Measurements from ENCODE around the gene SASH3. TPM values are rescaled to one million over a fixed set of nuclear protein-coding genes. Genes with fewer than 3 reads are reported as not detected.

Gene SASH3
- total RNA-seq, 4 donors from 2014 or later, result 0.34 to 3.3 (median 1.7) TPM

DNA sequence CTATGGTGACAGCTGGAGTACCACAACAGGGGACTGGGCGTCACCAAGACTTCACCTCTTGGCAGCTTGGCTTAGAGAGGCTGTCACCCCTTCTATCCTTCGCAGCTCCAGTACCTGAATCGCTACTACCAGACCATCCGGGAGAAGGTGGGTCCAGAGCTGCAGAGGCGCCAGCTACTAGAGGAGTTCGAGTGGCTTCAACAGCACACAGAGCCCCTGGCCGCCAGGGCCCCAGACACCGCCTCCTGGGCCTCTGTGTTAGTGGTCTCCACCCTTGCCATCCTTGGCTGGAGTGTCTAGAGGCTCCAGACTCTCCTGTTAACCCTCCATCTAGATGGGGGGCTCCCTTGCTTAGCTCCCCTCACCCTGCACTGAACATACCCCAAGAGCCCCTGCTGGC, 11.6 kb upstream of the SASH3 start:
- DNase-seq (ENCODE audit: low spot score in 2 of 2), result no peak
- TF ChIP-seq, protein P1, sequence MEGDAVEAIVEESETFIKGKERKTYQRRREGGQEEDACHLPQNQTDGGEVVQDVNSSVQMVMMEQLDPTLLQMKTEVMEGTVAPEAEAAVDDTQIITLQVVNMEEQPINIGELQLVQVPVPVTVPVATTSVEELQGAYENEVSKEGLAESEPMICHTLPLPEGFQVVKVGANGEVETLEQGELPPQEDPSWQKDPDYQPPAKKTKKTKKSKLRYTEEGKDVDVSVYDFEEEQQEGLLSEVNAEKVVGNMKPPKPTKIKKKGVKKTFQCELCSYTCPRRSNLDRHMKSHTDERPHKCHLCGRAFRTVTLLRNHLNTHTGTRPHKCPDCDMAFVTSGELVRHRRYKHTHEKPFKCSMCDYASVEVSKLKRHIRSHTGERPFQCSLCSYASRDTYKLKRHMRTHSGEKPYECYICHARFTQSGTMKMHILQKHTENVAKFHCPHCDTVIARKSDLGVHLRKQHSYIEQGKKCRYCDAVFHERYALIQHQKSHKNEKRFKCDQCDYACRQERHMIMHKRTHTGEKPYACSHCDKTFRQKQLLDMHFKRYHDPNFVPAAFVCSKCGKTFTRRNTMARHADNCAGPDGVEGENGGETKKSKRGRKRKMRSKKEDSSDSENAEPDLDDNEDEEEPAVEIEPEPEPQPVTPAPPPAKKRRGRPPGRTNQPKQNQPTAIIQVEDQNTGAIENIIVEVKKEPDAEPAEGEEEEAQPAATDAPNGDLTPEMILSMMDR (IDR thresholded peaks at IDR 0.05), result no peak
- TF ChIP-seq POLR2A (IDR thresholded peaks at IDR 0.05) (no peak), POLR2AphosphoS5 (IDR thresholded peaks at IDR 0.05) (no peak)
- H3K4me3 ChIP-seq, result no peak overlapping the region
- no peaks in the 10 kb centered on the region for H3K27me3 ChIP-seq
- WGBS, result 94% methylated on average over 3 of the region's 8 CpGs
- H3K27ac ChIP-seq, result no peak overlapping the region
- no peaks in the 10 kb centered on the region for H3K9me3 ChIP-seq
- no peaks in the 10 kb centered on the region for H3K36me3 ChIP-seq
- H3K4me1 ChIP-seq, result no peaks in the 10 kb centered on the region

DNA sequence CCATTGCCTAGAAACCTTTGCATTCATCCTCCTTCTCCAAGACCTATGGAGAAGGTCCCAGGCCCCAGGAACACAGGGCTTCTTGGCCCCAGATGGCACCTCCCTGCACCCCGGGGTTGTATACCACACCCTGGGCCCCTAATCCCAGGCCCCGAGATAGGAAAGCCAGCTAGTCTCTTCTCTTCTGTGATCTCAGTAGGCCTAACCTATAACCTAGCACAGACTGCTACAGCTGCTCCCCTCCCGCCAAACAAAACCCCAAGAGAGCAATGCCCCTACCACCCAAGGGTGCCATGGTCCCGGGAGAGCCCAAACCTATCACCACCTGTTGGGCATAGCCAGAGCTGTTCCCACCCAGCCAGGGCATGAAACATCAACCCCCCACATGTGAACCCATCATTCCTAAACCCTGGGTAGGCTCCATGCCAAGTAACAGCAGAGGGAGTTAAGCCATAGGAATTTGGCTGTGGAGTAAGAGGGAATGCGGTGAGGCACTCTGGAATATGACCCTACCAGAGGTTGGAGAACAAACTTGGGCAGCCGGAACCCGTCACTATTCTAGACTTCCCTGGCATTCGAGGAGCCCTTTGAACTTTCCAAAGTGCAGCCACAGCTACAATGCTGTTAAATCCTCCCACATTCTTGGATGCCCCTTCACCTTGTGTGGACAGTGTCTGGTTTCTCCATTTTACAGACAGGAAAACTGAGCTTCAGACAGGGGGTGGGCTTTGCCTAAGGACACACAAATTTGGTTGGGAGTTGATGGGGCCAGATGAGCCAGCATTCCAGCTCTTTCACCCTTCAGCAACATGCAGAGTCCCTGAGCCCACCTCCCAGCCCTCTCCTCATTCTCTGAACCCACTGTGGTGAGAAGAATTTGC, 10.9 kb upstream of the SASH3 start:
- 68% methylated on average over 6 of the region's 8 CpGs for WGBS
- no peaks in the 10 kb centered on the region for H3K27me3 ChIP-seq
- no peak for TF ChIP-seq EP300 (IDR thresholded peaks at IDR 0.05)
- TF ChIP-seq POLR2A (IDR thresholded peaks at IDR 0.05), result no peak
- TF ChIP-seq, protein P1 (IDR thresholded peaks at IDR 0.05), result no peak
- no peak for TF ChIP-seq POLR2AphosphoS5 (IDR thresholded peaks at IDR 0.05)

DNA sequence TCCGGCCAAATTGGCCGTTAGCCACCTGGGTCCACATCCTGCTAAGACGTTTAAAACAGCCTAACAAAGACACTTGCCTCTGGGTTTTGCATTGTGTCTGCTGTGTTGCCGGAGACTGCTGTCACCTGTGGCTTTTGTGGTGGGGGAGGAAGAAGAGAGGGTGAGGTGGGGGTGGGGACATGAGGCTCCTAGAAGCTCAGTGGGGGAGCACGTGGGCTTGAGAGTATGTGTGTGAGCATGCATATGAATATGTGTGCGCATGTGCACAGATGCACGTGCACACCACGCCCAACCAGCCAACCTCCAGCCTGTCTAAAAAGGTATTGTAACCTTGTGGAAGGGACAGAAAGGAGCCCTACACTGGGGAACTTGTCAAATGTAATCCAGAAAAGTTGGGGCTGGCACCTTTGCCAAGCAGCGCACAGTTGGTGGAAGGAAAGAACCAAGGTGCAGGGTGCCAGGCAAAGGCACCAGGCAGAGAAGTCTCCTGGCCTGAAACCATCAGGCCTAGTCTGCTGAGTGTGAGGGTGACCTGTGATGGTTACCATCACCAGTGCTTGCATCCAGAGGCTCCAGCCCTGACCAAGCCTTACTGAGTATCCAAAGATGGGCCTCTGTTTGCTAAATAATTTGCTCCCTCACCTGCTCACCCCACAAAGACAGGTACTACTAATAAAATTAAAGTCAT, 10.1 kb upstream of the SASH3 start:
- no peaks in the 10 kb centered on the region for H3K27me3 ChIP-seq
- WGBS, result 69% methylated on average over 9 of the region's 9 CpGs
- TF ChIP-seq POLR2A (IDR thresholded peaks at IDR 0.05), result no peak
- no peak for TF ChIP-seq POLR2AphosphoS5 (IDR thresholded peaks at IDR 0.05)
- TF ChIP-seq, protein P1 (IDR thresholded peaks at IDR 0.05), result no peak
- TF ChIP-seq EP300 (IDR thresholded peaks at IDR 0.05), result no peak
- H3K27ac ChIP-seq, result no peak overlapping the region
- H3K9me3 ChIP-seq, result no peaks in the 10 kb centered on the region
- H3K36me3 ChIP-seq, result no peaks in the 10 kb centered on the region
- no peak overlapping the region for H3K4me3 ChIP-seq
- no peak for DNase-seq (ENCODE audit: low spot score in 2 of 2)
- no peaks in the 10 kb centered on the region for H3K4me1 ChIP-seq

More for the DNA sequence above, 10.9 kb upstream of the SASH3 start:
- no peaks in the 10 kb centered on the region for H3K9me3 ChIP-seq
- H3K4me1 ChIP-seq, result no peaks in the 10 kb centered on the region
- H3K36me3 ChIP-seq, result no peaks in the 10 kb centered on the region
- no peak overlapping the region for H3K4me3 ChIP-seq
- DNase-seq (ENCODE audit: low spot score in 2 of 2), result no peak
- no peak overlapping the region for H3K27ac ChIP-seq

DNA sequence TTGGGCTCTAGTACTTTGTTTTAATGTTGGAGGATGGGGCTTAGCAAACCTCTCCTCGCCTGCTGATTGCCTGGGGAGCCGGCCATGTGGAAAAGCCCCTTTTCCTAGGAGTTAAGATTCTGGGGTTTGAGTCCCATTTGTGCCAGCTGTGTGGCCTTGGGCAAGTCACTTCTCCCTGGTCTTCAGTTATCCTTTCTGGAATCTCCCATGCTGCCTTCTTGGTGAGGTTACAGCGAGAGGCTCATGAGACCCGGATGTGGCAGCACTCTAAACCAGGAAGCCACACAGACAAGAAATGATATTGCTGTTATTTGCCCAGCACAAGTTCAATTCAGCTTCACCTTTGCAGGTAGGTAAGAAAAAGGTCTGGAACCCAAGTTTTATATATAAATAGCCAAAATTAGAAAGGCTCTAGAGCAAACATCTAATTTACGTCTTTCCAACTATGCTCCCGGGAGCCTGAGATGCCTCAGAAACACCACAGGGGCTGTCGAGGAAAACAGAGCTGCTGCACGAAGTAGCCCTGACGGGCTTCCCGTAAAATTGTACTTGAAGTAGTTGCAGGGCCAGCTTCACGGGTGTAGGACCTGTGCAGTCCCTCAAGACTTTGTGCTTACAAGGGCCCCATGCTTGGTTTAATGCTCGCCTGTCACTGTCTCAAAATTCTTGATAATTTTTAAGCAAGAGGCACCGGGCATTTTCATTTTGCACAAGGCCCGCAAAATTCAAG, 8.3 kb upstream of the SASH3 start:
- H3K4me1 ChIP-seq, result no peaks in the 10 kb centered on the region
- no peaks in the 10 kb centered on the region for H3K9me3 ChIP-seq
- H3K27ac ChIP-seq, result no peak overlapping the region
- no peak overlapping the region for H3K4me3 ChIP-seq
- H3K36me3 ChIP-seq, result no peaks in the 10 kb centered on the region
- no peaks in the 10 kb centered on the region for H3K27me3 ChIP-seq
- no peak for TF ChIP-seq POLR2A (IDR thresholded peaks at IDR 0.05)
- no peak for TF ChIP-seq POLR2AphosphoS5 (IDR thresholded peaks at IDR 0.05)
- no peak for TF ChIP-seq EP300 (IDR thresholded peaks at IDR 0.05)
- TF ChIP-seq, protein P1 (IDR thresholded peaks at IDR 0.05), result no peak
- 71% methylated on average over 14 of the region's 14 CpGs for WGBS
- DNase-seq (ENCODE audit: low spot score in 2 of 2), result no peak

Data from suprapubic skin (tissue), 4 donors.